Upper lobe of left lung (tissue), 6 donors: Measurements from ENCODE around the gene KCNK1. TPM values are rescaled to one million over a fixed set of nuclear protein-coding genes. Genes with fewer than 3 reads are reported as not detected.

Experiments
- ATAC-seq, 2 donors: fragments of 200-7000 bp; cut with Tn5 transposase; one replicate each; pipeline ENCODE4 v1.9.1; 2022; ENCODE audit warnings: mild to moderate bottlenecking in 2 of 2, moderate library complexity in 2 of 2; ENCODE audit not compliant: low FRiP score in 2 of 2
- DNase-seq, 2 donors: peaks; one replicate each; pipeline ENCODE4 v3.0.0-alpha.2; 2019 to 2020
- H3K27ac ChIP-seq, 4 donors: fragments of 200-600 bp; sonication (generic); one replicate each; pipeline ENCODE4 v1.5.1; 2016 to 2019
- H3K27me3 ChIP-seq, 4 donors: fragments of 200-600 bp; sonication (generic); one replicate each; pipeline ENCODE4 v1.5.1; 2017 to 2019
- H3K36me3 ChIP-seq, 4 donors: fragments of 200-600 bp; sonication (generic); one replicate each; pipeline ENCODE4 v1.5.1; 2016 to 2019
- H3K4me1 ChIP-seq, 4 donors: fragments of 200-600 bp; sonication (generic); one replicate each; pipeline ENCODE4 v1.5.1; 2018 to 2019
- H3K4me3 ChIP-seq, 4 donors: fragments of 200-600 bp; sonication (generic); one replicate each; pipeline ENCODE4 v1.5.1; 2017 to 2019; ENCODE audit warnings: mild to moderate bottlenecking in 2 of 4, moderate library complexity in 1 of 4
- H3K9me3 ChIP-seq, 4 donors: fragments of 200-600 bp; sonication (generic); one replicate each; pipeline ENCODE4 v1.5.1; 2018 to 2019
- EP300 ChIP-seq, 4 donors: sonication (generic); formaldehyde crosslinking; IDR thresholded peaks; one replicate each; pipeline ENCODE4 v1.5.1; 2017; ENCODE audit warnings: antibody characterized with exemption in 4 of 4, control low read depth in 2 of 4
- POLR2A ChIP-seq, 4 donors: fragments of 450-650 bp; IDR thresholded peaks; one replicate each; pipeline ENCODE4 v1.5.1; 2016 to 2017; ENCODE audit warnings: antibody characterized with exemption in 4 of 4, mild to moderate bottlenecking in 2 of 4
- POLR2AphosphoS5 ChIP-seq, 2 donors: sonication (generic); formaldehyde crosslinking; IDR thresholded peaks; one replicate each; pipeline ENCODE4 v1.5.1; 2017; ENCODE audit warnings: antibody characterized with exemption in 2 of 2
- WGBS, 2 donors: methylation state at CpG; one replicate each; pipeline ENCODE4 v1.1.5; 2017 to 2018; 5-methylcytosine and 5-hydroxymethylcytosine counted together
- total RNA-seq, 6 donors: library from RNA; depleted of rRNA in 4 of 6; stranded (reverse); fragments of >200 nt in 4 of 6; gene quantifications; one replicate each; pipeline versions ENCODE4 v1.1.0 to v1.2.1, GENCODE V29; 2016 to 2021
- TF ChIP-seq, protein P1 (sequence below), 6 experiments: fragments of 450-650 bp in 4 of 6; fragments of 200-600 bp in 2 of 6; sonication (generic) in 2 of 6; IDR thresholded peaks; one replicate each; pipeline ENCODE4 v1.5.1; 2016 to 2019; ENCODE audit warnings: antibody characterized with exemption in 6 of 6
- donor health status: DM: no; HTN: no; CAD: no; lungs with moderate emphysema.
- donor health status: DM: no; HTN: yes; CAD: no; lungs with severe emphysema.

Gene KCNK1
- total RNA-seq, 6 donors from 2014 or later: 6.4 to 25.2 (median 10.5) TPM

DNA sequence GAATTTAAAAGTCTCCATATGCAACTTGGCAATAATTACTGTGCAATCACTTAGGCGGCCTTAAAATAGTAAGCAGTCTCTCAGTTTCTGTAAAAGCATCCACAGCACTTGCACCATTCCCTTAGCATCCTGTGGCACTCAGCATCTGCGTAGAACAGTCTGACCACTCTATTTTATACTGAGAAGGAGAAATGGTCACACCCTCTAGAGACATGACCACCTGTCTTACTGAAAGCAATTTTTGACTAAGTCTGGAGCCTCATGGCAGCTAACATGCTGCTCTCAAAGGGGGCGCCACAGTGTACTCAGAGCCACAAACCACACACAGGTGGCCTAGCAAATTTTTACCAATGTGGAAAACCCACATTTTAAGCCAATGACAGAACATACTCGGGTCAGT, 62.0 kb downstream of the KCNK1 start:
- H3K36me3 ChIP-seq: no peaks in the 10 kb centered on the region
- H3K9me3 ChIP-seq: no peaks in the 10 kb centered on the region
- ATAC-seq: no peak
- DNase-seq: no peak
- H3K4me3 ChIP-seq: no peak overlapping the region
- WGBS, 2 donors: 88 to 90% methylated on average over 4 of the region's 4 CpGs
- H3K27me3 ChIP-seq: no peaks in the 10 kb centered on the region
- no peaks in the 10 kb centered on the region for H3K4me1 ChIP-seq
- H3K27ac ChIP-seq: no peak overlapping the region
- TF ChIP-seq, protein P1, sequence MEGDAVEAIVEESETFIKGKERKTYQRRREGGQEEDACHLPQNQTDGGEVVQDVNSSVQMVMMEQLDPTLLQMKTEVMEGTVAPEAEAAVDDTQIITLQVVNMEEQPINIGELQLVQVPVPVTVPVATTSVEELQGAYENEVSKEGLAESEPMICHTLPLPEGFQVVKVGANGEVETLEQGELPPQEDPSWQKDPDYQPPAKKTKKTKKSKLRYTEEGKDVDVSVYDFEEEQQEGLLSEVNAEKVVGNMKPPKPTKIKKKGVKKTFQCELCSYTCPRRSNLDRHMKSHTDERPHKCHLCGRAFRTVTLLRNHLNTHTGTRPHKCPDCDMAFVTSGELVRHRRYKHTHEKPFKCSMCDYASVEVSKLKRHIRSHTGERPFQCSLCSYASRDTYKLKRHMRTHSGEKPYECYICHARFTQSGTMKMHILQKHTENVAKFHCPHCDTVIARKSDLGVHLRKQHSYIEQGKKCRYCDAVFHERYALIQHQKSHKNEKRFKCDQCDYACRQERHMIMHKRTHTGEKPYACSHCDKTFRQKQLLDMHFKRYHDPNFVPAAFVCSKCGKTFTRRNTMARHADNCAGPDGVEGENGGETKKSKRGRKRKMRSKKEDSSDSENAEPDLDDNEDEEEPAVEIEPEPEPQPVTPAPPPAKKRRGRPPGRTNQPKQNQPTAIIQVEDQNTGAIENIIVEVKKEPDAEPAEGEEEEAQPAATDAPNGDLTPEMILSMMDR (IDR thresholded peaks at IDR 0.05): no peak
- TF ChIP-seq POLR2AphosphoS5 (IDR thresholded peaks at IDR 0.05) (no peak), POLR2A (IDR thresholded peaks at IDR 0.05) (no peak), EP300 (IDR thresholded peaks at IDR 0.05) (no peak)

- no peak overlapping the region for H3K4me3 ChIP-seq
- no peak overlapping the region for H3K27ac ChIP-seq
- DNase-seq (no peak), ATAC-seq (no peak)
- H3K9me3 ChIP-seq: no peaks in the 10 kb centered on the region
- TF ChIP-seq, protein P1 (IDR thresholded peaks at IDR 0.05): no peak
- TF ChIP-seq POLR2A (IDR thresholded peaks at IDR 0.05): no peak
- TF ChIP-seq EP300 (IDR thresholded peaks at IDR 0.05): no peak
- no peak for TF ChIP-seq POLR2AphosphoS5 (IDR thresholded peaks at IDR 0.05)
- no peaks in the 10 kb centered on the region for H3K27me3 ChIP-seq
- no peaks in the 10 kb centered on the region for H3K36me3 ChIP-seq
- no peaks in the 10 kb centered on the region for H3K4me1 ChIP-seq
- 79 to 85% methylated on average over 7 of the region's 7 CpGs for WGBS, 2 donors
Observed at GRCh38 chr1:233677690-233678354, 63.9 kb downstream of the KCNK1 start.

- H3K9me3 ChIP-seq: no peaks in the 10 kb centered on the region
- DNase-seq (no peak), ATAC-seq (no peak)
- H3K4me1 ChIP-seq: no peaks in the 10 kb centered on the region
- H3K27me3 ChIP-seq: no peaks in the 10 kb centered on the region
- no peak for TF ChIP-seq POLR2A (IDR thresholded peaks at IDR 0.05)
- TF ChIP-seq, protein P1 (IDR thresholded peaks at IDR 0.05): no peak
- TF ChIP-seq EP300 (IDR thresholded peaks at IDR 0.05): no peak
- no peak for TF ChIP-seq POLR2AphosphoS5 (IDR thresholded peaks at IDR 0.05)
- H3K4me3 ChIP-seq: no peak overlapping the region
- no peak overlapping the region for H3K27ac ChIP-seq
- H3K36me3 ChIP-seq: no peaks in the 10 kb centered on the region
- WGBS, 2 donors: 92% methylated on average over 6 of the region's 6 CpGs
Observed at GRCh38 chr1:233679030-233679429, 65.1 kb downstream of the KCNK1 start.

GRCh38 chr1:233679591-233680373, 65.9 kb downstream of the KCNK1 start:
- H3K9me3 ChIP-seq: no peaks in the 10 kb centered on the region
- no peak overlapping the region for H3K4me3 ChIP-seq
- H3K27me3 ChIP-seq: no peaks in the 10 kb centered on the region
- 83 to 87% methylated on average over 12 of the region's 12 CpGs for WGBS, 2 donors
- no peak overlapping the region for H3K27ac ChIP-seq
- no peaks in the 10 kb centered on the region for H3K36me3 ChIP-seq
- ATAC-seq (no peak), DNase-seq (no peak)
- TF ChIP-seq POLR2A (IDR thresholded peaks at IDR 0.05): no peak
- TF ChIP-seq, protein P1 (IDR thresholded peaks at IDR 0.05): no peak
- no peak for TF ChIP-seq EP300 (IDR thresholded peaks at IDR 0.05)
- TF ChIP-seq POLR2AphosphoS5 (IDR thresholded peaks at IDR 0.05): no peak
- no peaks in the 10 kb centered on the region for H3K4me1 ChIP-seq
